Lower leg skin (tissue), 4 donors: ENCODE data around the gene PRDM2. TPM values are rescaled to one million over a fixed set of nuclear protein-coding genes. Genes with fewer than 3 reads are reported as not detected.

Experiments
- DNase-seq, 2 donors: peaks; one replicate each; pipeline ENCODE4 v3.0.0-alpha.2; 2019; ENCODE audit warnings: low spot score in 2 of 2
- H3K4me3 ChIP-seq: fragments of 200-600 bp; sonication (generic); 2 replicates; pipeline ENCODE4 v1.5.1; 2017; ENCODE audit warnings: mild to moderate bottlenecking, low read depth; ENCODE audit not compliant: poor library complexity, severe bottlenecking
- POLR2A ChIP-seq, 2 donors: fragments of 450-650 bp; IDR thresholded peaks; one replicate each; pipeline ENCODE4 v1.6.1; 2016 to 2017; ENCODE audit warnings: antibody characterized with exemption in 2 of 2, mild to moderate bottlenecking in 1 of 2, moderate library complexity in 1 of 2
- WGBS, 2 donors: methylation state at CpG; one replicate each; pipeline ENCODE4 v1.1.5; 2018; 5-methylcytosine and 5-hydroxymethylcytosine counted together
- intact Hi-C: fragments of 100-400 bp; cut with DNase I; formaldehyde crosslinking; loops from one replicate; pipeline ENCODE4 v1.15.0; 2023; ENCODE audit warnings: low total_unique reads
- total RNA-seq, 4 donors: library from RNA; depleted of rRNA; stranded (reverse); fragments of >200 nt; gene quantifications; one replicate each; pipeline ENCODE4 v1.1.0, GENCODE V29; 2016
- TF ChIP-seq, protein P1 (sequence below), 3 donors: fragments of 450-650 bp; IDR thresholded peaks; one replicate each; pipeline ENCODE4 v1.5.1; 2016; ENCODE audit warnings: antibody characterized with exemption in 3 of 3, mild to moderate bottlenecking in 3 of 3, moderate library complexity in 2 of 3

The PRDM2 gene
- total RNA-seq, 4 donors from 2014 or later, result 34.7 to 69.9 (median 41.8) TPM

DNA sequence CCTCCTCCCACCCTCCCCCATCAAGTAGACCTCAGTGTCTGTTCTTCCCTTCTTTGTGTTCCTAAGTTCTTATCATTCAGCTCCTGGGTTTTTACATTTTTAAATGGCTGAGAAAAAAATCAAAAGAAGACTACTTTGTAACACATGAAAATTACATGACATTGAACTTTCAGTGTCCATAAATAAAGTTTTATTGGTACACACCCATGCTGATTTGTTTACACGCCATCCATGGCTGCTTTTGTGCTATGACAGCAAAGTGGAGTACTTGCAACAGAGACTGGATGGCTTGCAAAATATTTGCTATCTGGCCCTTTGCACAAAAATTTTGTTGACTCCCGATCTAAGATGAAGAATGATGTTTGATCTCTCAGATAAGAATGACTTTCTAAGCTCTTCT lies 171.4 kb downstream of the PRDM2 start:
- TF ChIP-seq, protein P1, sequence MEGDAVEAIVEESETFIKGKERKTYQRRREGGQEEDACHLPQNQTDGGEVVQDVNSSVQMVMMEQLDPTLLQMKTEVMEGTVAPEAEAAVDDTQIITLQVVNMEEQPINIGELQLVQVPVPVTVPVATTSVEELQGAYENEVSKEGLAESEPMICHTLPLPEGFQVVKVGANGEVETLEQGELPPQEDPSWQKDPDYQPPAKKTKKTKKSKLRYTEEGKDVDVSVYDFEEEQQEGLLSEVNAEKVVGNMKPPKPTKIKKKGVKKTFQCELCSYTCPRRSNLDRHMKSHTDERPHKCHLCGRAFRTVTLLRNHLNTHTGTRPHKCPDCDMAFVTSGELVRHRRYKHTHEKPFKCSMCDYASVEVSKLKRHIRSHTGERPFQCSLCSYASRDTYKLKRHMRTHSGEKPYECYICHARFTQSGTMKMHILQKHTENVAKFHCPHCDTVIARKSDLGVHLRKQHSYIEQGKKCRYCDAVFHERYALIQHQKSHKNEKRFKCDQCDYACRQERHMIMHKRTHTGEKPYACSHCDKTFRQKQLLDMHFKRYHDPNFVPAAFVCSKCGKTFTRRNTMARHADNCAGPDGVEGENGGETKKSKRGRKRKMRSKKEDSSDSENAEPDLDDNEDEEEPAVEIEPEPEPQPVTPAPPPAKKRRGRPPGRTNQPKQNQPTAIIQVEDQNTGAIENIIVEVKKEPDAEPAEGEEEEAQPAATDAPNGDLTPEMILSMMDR (IDR thresholded peaks at IDR 0.05), result no peak
- TF ChIP-seq POLR2A (IDR thresholded peaks at IDR 0.05), result no peak
- intact Hi-C loops, result no loop called here
- H3K4me3 ChIP-seq, result no peak overlapping the region
- no peak for DNase-seq
- WGBS, 2 donors, result 76 to 81% methylated on average over 2 of the region's 2 CpGs

DNA sequence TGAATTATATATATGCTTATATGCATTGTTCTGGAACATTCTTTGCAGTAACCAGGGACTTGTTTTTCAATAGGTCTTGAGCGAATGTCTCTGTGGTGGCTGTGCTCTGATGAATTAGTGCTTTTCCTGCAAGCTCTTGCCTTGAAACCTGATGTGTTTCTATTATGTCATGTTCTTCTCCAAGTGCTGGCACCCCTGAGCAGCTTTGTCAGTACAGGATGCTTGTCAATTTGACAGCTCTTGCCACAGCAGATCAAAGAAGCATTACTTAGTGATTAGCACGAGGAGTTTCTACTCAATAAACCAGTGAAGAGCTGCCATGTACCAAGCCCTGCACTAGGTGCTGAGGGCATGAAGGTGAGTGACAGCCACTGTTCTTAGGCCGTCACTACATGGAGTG lies 171.9 kb downstream of the PRDM2 start:
- H3K4me3 ChIP-seq, result no peak overlapping the region
- intact Hi-C loops, result no loop called here
- no peak for DNase-seq
- TF ChIP-seq, protein P1 (IDR thresholded peaks at IDR 0.05), result no peak
- no peak for TF ChIP-seq POLR2A (IDR thresholded peaks at IDR 0.05)
- 73 to 76% methylated on average over 3 of the region's 3 CpGs for WGBS, 2 donors

DNA sequence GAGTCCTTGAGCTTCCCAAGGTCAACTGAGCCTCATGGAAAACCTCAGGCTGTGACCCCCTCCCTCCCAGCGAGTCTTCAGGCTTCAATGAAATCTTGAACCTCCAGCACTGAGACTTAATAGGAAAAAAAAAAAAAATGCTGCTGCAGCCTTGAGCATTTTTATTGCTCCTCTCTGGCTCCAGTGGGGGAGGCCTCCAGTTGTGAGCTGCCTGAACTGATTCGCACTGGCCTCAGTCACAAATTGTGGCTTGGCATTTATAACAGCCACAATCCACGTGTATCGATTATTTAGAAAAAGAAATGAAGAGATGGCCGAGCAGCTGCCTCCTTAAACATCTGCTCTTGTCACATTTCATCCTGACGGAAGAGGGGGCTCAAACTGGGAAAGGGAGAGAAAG lies 173.0 kb downstream of the PRDM2 start:
- TF ChIP-seq POLR2A (IDR thresholded peaks at IDR 0.05), result no peak
- TF ChIP-seq, protein P1 (IDR thresholded peaks at IDR 0.05), result no peak

More for the DNA sequence above, 173.0 kb downstream of the PRDM2 start:
- 71 to 72% methylated on average over 6 of the region's 6 CpGs for WGBS, 2 donors
- H3K4me3 ChIP-seq, result no peak overlapping the region
- no peak for DNase-seq
- intact Hi-C loops, result no loop called here

Other genes with a start within 250 kb of the PRDM2 start
- gene LRRC38, start 186.2 kb upstream of the PRDM2 start, total RNA-seq, result 1 to 10 TPM; 1.2 to 3.0 (median 2.3) TPM
- gene PDPN, start 116.4 kb upstream of the PRDM2 start, total RNA-seq, result 10 to 100 TPM; 16.0 to 40.7 (median 32.7) TPM